Keratinocyte (primary cell): ENCODE data around the gene JHY. TPM values are rescaled to one million over a fixed set of nuclear protein-coding genes. Genes with fewer than 3 reads are reported as not detected.
"Not testable (repeated sequence)": the region's sequence is repeated elsewhere in the genome, so short reads cannot be mapped to it uniquely, and the experiment has no call there.

Experiments used
- DNase-seq: peaks from one replicate; pipeline ENCODE4 v3.0.0-alpha.2; 2011; ENCODE audit warnings: low read depth, missing footprints, low spot score
- FAIRE-seq: peaks from 2 replicates; lab custom pipeline; 2011; peaks lifted over from hg19 to GRCh38; lab: Jason Lieb, UNC
- H2AFZ ChIP-seq: 2 replicates; pipeline ENCODE4 v1.6.0; 2012; ENCODE audit warnings: low read length, control low read depth, inconsistent platforms; ENCODE audit not compliant: control insufficient read depth
- H3K27ac ChIP-seq: 2 replicates; pipeline ENCODE4 v1.5.1; 2011; ENCODE audit warnings: low read length; ENCODE audit not compliant: control insufficient read depth, insufficient read depth
- H3K27me3 ChIP-seq: 3 replicates; pipeline ENCODE4 v1.6.0; 2011; ENCODE audit warnings: low read length; ENCODE audit not compliant: control insufficient read depth, insufficient read depth; ENCODE audit errors: extremely low read depth
- H3K36me3 ChIP-seq, 2 experiments: 2 replicates in 1 of 2; 3 replicates in 1 of 2; pipeline ENCODE4 v1.5.1; 2011; ENCODE audit warnings: low read length in 2 of 2, mild to moderate bottlenecking in 1 of 2; ENCODE audit not compliant: control insufficient read depth in 2 of 2, insufficient read depth in 2 of 2; ENCODE audit errors: extremely low read depth in 1 of 2
- H3K4me1 ChIP-seq: 3 replicates; pipeline ENCODE4 v1.5.1; 2011; ENCODE audit warnings: low read length; ENCODE audit not compliant: control insufficient read depth, insufficient read depth; ENCODE audit errors: extremely low read depth
- H3K4me2 ChIP-seq: 3 replicates; pipeline ENCODE4 v1.6.0; 2011; ENCODE audit warnings: low read depth, low read length; ENCODE audit not compliant: control insufficient read depth, insufficient read depth; ENCODE audit errors: extremely low read depth
- H3K4me3 ChIP-seq, 3 experiments: fragments of 200-600 bp in 1 of 3; sonication (generic) in 1 of 3; 2 replicates in 2 of 3; 3 replicates in 1 of 3; pipeline ENCODE4 v1.5.1; 2011 to 2016; ENCODE audit warnings: low read length in 3 of 3, mild to moderate bottlenecking in 3 of 3, control low read depth in 2 of 3, inconsistent platforms in 1 of 3, low read depth in 1 of 3, mixed read lengths in 1 of 3, mixed run types in 1 of 3, moderate library complexity in 1 of 3; ENCODE audit not compliant: control insufficient read depth in 2 of 3, insufficient read depth in 2 of 3; ENCODE audit errors: extremely low read depth in 1 of 3
- H3K79me2 ChIP-seq: 2 replicates; pipeline ENCODE4 v1.6.0; 2012; ENCODE audit warnings: low read length; ENCODE audit not compliant: control insufficient read depth, insufficient read depth
- H3K9ac ChIP-seq: 3 replicates; pipeline ENCODE4 v1.6.0; 2011; ENCODE audit warnings: low read length; ENCODE audit not compliant: control insufficient read depth, insufficient read depth; ENCODE audit errors: extremely low read depth
- H3K9me1 ChIP-seq: 3 replicates; pipeline ENCODE4 v1.6.0; 2011; ENCODE audit warnings: low read length; ENCODE audit not compliant: control insufficient read depth, insufficient read depth; ENCODE audit errors: extremely low read depth
- H3K9me3 ChIP-seq: 2 replicates; pipeline ENCODE4 v1.5.1; 2012; ENCODE audit warnings: low read depth, low read length; ENCODE audit not compliant: control insufficient read depth
- H4K20me1 ChIP-seq: 3 replicates; pipeline ENCODE4 v1.6.0; 2011; ENCODE audit warnings: low read length; ENCODE audit not compliant: control insufficient read depth, insufficient read depth; ENCODE audit errors: extremely low read depth
- CTCF ChIP-seq, 3 experiments: IDR thresholded peaks in 1 of 3; conservative IDR thresholded peaks in 1 of 3; optimal IDR thresholded peaks in 1 of 3; 2 replicates in 2 of 3; 3 replicates in 1 of 3; pipeline versions ENCODE3 to v1.5.1; 2011; ENCODE audit warnings: low read length in 3 of 3, mild to moderate bottlenecking in 3 of 3, moderate library complexity in 2 of 3, control low read depth in 1 of 3, inconsistent platforms in 1 of 3; ENCODE audit not compliant: insufficient read depth in 2 of 3; ENCODE audit errors: extremely low read depth in 1 of 3
- EZH2 ChIP-seq: IDR thresholded peaks from one replicate; pipeline ENCODE4 v1.6.1; 2012; ENCODE audit warnings: inconsistent platforms, mild to moderate bottlenecking, low read length, moderate library complexity
- dilution Hi-C: fragments of 300-500 bp; cut with MboI; formaldehyde crosslinking; loops from one replicate; pipeline ENCODE4 v1.7.0; 2020; ENCODE audit warnings: low sequenced_read_pairs; ENCODE audit not compliant: extremely low pct_ligation_motif_present
- polyA plus RNA-seq, 5 experiments: library from polyadenylated mRNA; depleted of rRNA in 3 of 5; stranded (reverse) in 3 of 5; stranded (forward) in 1 of 5; unstranded in 1 of 5; fragments of >200 nt; gene quantifications; 1 replicate in 1 of 5; 2 replicates in 3 of 5; 3 replicates in 1 of 5; pipeline versions ENCODE4 v1.2.1 to v1.2.3, GENCODE V29; 2011 to 2012; ENCODE audit warnings: missing spikeins in 2 of 5, low read depth in 1 of 5, low replicate concordance in 1 of 5

Gene JHY
- polyA plus RNA-seq, 1 donor (not counting 4 experiments of a cell fraction or from before 2014, with no cell fraction given), result 3.9 TPM

- H3K4me2 ChIP-seq, result no peak overlapping the region
- no peaks in the 10 kb centered on the region for H3K79me2 ChIP-seq
- H3K4me1 ChIP-seq, result peaks cover 10% of the 10 kb centered on the region
- no peak overlapping the region for H2AFZ ChIP-seq
- no peak overlapping the region for H3K4me3 ChIP-seq
- TF ChIP-seq CTCF (optimal IDR thresholded peaks at IDR 0.05 in 1 of 3, IDR thresholded peaks at IDR 0.05 in 1 of 3, conservative IDR thresholded peaks at IDR 0.05 in 1 of 3; ENCODE audit: extremely low read depth in 1 of 3, insufficient read depth in 2 of 3, low read length in 3 of 3), result no peak
- no peaks in the 10 kb centered on the region for H4K20me1 ChIP-seq
- H3K9ac ChIP-seq, result no peak overlapping the region
- no peaks in the 10 kb centered on the region for H3K36me3 ChIP-seq
- FAIRE-seq (no peak), DNase-seq (no peak)
- H3K9me3 ChIP-seq, result no peaks in the 10 kb centered on the region
- no peak overlapping the region for H3K27ac ChIP-seq
- dilution Hi-C loops, result no loop called here
- H3K27me3 ChIP-seq, result no peaks in the 10 kb centered on the region
- no peaks in the 10 kb centered on the region for H3K9me1 ChIP-seq
These were observed 20.5 kb upstream of the JHY start for GRCh38 chr11:122862091-122862490.

GRCh38 chr11:122863154-122863553 lies 19.4 kb upstream of the JHY start:
- H3K27me3 ChIP-seq, dilution Hi-C loops, H3K4me3 ChIP-seq, H3K9me3 ChIP-seq, H3K9ac ChIP-seq, H3K79me2 ChIP-seq, H2AFZ ChIP-seq, H3K9me1 ChIP-seq, H3K4me2 ChIP-seq, FAIRE-seq, H3K4me1 ChIP-seq, DNase-seq, H3K36me3 ChIP-seq, H4K20me1 ChIP-seq, H3K27ac ChIP-seq: not testable (repeated sequence)

GRCh38 chr11:122863704-122864326 lies 18.7 kb upstream of the JHY start:
- Histone ChIP-seq H3K79me2 (no peaks in the 10 kb centered on the region), H4K20me1 (no peaks in the 10 kb centered on the region), H3K4me1 (peaks cover 7% of the 10 kb centered on the region), H3K9ac (no peak overlapping the region), H3K27ac (no peak overlapping the region), H2AFZ (no peak overlapping the region), H3K9me3 (no peaks in the 10 kb centered on the region), H3K27me3 (no peaks in the 10 kb centered on the region), H3K4me3 (no peak overlapping the region), H3K4me2 (peak overlapping the region; percentile 10), H3K36me3 (no peaks in the 10 kb centered on the region), H3K9me1 (no peaks in the 10 kb centered on the region)
- no peak for DNase-seq
- peak; percentile 43 to 74 (median 69) for TF ChIP-seq CTCF (optimal IDR thresholded peaks at IDR 0.05 in 1 of 3, IDR thresholded peaks at IDR 0.05 in 1 of 3, conservative IDR thresholded peaks at IDR 0.05 in 1 of 3; ENCODE audit: extremely low read depth in 1 of 3, insufficient read depth in 2 of 3, low read length in 3 of 3)
- TF ChIP-seq EZH2, result no peak
- FAIRE-seq, result no peak
- dilution Hi-C loops, result no loop called here
